HL-60/S4 (cell line): ENCODE measurements around the gene CD300C.
"Not testable (repeated sequence)": the region's sequence is repeated elsewhere in the genome, so short reads cannot be mapped to it uniquely, and the experiment has no call there.

Source experiments
- in situ Hi-C: fragments of 300-500 bp; cut with MboI; formaldehyde crosslinking; loops from 2 replicates; pipeline ENCODE4 v1.14.3; 2022; ENCODE audit warnings: low sequenced_read_pairs

Gene CD300C

DNA sequence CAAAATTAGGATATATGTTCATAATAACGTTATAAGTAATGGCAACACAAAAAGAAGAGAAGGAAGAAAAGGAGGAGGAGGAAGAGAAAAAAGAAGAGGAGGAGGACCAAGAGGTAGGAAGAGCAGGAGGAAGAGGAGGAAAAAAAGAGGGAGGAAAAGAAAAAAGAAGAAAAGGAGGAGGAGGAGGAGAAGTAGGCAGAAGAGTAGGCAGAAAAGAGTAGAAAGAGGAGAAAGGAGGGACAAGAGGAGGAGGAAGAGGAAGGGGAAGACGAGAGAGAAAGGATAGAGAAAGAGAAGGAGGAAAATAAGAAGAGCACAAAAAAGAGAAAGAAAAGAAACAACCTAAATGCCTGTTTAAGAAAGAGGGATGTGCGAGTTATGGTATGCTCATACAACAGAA lies 9.0 kb downstream of the CD300C start:
- in situ Hi-C loops, result no loop called here

DNA sequence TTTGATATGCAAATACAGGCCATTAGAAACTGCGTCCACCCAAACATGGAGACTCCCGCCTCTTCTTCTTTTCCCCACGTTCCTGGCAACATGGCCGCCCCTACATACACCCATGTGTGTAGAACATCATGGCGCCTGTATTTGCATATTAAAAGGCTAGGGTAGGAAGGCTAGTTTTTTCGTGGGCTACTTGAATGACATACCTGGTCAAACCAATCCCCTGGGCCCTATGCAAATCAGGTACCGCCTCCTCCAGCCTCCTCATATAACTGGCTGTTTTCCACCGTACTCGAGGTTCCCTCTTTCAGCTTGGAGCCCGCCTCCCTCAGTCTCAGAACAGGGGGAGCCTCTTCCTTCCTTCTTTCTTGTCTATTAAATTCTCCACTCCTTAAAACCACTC lies 13.8 kb downstream of the CD300C start:
- in situ Hi-C loops, result no loop called here

DNA sequence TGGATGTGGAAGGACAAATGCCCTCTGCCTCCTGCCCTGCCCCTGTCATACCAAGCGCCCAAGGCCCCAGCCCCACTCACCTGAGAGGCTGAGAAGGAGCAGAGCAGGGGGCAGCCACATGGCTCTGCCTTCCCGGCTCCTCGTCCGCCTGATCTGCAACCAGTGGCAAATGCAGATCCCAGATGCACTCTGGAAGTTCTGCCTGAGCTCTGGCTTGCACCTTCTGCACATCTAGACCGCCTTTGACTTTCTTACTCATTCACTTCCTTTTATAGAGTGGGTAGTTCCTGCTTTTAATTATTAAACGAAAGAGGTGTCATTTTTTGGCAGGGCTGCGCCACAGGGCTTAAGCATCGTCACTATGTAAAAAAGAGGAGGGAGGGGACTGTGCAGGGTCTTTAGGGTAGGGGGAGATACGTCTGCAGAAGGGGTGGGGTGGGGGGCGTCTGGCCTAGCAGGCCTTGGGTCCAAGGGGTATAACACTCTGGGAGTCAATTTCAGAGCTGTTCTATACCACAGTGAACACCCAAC lies 14.6 kb downstream of the CD300C start, which contains the start of gene CD300LB:
TSS of gene CD300LB (minus strand) at position 245 of the 531 bp plus-strand sequence. CDS start at position 120, 125 bp downstream.
- in situ Hi-C loops, result no loop called here

- in situ Hi-C loops, result no loop called here
These were observed 15.1 kb downstream of the CD300C start for GRCh38 chr17:74530831-74531150.

GRCh38 chr17:74529243-74529642 lies 16.7 kb downstream of the CD300C start:
- in situ Hi-C loops, result no loop called here

- in situ Hi-C loops, result no loop called here
These were observed 17.3 kb downstream of the CD300C start for GRCh38 chr17:74528491-74529199.

GRCh38 chr17:74527756-74528155 lies 18.2 kb downstream of the CD300C start:
- in situ Hi-C loops, result no loop called here

- in situ Hi-C loops, result no loop called here
These were observed 18.8 kb downstream of the CD300C start for GRCh38 chr17:74527081-74527480.

DNA sequence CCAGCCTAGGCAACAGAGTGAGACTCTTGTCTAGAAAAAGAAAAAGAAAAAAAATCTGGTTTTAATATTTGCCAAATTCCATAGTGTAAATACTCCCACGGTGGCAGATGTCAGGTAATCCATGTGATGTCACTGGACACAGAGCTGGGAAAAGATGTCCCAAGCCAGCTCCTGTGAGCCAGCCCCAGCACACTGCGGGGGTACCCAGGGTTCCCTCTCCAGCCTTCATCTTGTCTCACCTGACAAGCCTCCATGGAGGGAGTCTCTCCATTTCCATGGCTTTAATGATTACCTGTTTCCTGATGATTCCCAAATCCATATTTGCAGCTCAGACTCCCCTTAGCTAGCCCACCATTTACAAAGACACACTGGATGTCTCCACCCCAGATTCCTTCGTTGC lies 19.2 kb downstream of the CD300C start:
- in situ Hi-C loops, result no loop called here

- in situ Hi-C loops, result no loop called here
These were observed 20.1 kb downstream of the CD300C start for GRCh38 chr17:74525781-74526288.

DNA sequence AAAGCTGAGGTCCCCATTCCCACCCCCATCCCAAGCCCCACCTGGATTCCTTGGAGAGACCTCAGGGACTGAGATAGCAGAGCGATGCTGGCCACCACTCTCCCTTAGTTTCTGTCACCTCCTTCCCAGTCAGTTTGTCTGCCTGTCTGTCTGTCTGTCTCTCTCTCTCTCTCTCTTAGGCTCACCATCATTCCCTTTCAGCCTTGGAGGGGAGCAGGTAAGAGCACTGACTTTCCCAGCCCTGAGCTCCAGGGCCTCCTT lies 20.5 kb downstream of the CD300C start:
- in situ Hi-C loops, result no loop called here

- in situ Hi-C loops, result no loop called here
These were observed 21.1 kb downstream of the CD300C start for GRCh38 chr17:74524653-74525464.

GRCh38 chr17:74523308-74523707 lies 22.6 kb downstream of the CD300C start:
- in situ Hi-C loops, result no loop called here

DNA sequence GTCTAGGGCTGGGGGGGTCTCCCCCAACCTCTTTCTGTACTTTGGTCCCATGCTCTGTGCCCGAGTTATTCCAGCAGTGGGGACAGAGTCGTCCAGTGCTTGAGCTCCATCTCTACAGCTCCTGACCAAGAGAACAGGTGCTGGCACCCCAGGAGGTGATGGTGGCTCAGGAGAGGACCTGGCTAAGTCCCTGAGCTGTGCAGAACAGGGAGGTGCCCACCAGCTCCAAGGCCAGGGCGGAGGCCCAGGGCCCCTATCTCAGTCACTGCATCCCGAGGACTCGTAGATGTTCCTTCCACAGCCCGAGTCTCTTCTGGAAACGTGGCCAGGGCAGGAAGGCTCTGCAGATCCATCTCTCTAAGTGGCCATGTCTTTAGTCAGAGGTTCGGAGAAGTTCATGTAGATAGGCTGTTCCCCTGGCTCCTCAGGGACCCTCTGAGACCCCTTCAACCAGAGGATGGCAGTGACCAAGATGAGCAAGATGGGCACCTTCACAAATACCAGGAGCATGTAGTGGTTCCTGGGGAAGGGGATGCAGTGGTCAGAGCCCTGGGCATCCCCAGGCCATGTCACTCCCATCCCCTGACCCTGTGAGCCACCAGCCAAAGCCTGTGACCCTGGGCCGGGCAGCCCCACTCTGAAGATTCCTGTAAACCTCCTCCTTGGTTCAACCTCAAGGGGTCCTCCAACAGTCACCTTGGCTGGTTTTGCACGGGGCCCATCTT lies 23.4 kb downstream of the CD300C start:
- in situ Hi-C loops, result no loop called here

DNA sequence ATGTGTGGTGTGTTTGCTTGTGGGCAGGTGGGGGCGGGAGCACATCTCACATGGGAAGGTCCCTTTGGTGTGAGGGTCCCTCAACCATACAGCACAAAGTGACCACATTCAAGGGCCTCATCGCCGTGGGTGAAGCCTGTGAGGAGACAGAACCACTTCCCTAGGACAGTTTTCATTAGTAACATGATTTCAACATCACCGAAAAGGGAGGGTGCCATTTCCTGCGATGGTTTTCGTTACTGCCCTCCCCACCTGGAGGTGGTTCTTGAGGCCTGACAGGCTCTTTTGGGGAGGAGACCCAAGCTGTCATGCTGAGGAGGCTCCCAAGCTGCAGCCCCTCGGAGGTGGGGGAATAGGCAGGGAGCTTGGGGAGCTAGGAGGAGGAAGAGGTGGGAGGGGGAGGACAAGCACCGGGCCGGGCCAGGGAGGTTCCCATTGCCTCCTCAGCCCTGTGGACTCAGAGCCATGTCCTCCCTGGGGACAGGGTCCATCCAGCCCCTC lies 24.2 kb downstream of the CD300C start:
- in situ Hi-C loops, result no loop called here

GRCh38 chr17:74520790-74521480 lies 25.0 kb downstream of the CD300C start:
- in situ Hi-C loops, result no loop called here

GRCh38 chr17:74520016-74520434 lies 25.9 kb downstream of the CD300C start:
- in situ Hi-C loops, result no loop called here

DNA sequence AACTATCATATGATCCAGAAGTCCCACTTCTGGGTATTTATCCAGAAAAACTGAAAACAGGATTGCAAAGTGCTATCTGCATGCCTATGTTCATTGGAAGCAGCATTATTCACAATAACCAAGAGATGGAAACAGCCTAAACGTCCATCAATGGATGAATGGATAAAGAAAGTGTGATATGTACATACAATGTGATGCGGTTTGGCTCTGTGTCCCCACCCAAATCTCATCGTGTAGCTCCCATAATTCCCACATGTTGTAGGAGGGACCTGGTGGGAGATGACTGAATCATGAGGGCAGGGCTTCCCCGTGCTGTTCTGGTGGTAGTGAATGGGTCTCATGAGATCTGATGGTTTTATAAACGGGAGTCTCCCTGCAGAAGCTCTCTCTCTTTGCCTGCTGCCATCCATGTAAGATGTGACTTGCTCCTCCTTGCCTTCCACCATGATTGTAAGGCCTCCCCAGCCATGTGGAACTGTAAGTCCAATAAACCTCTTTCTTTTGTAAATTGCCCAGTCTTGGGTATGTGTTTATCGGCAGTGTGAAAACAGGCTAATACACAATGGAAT lies 27.4 kb downstream of the CD300C start:
- in situ Hi-C loops, result not testable (repeated sequence)

GRCh38 chr17:74516561-74517328 lies 29.2 kb downstream of the CD300C start:
- in situ Hi-C loops, result no loop called here

DNA sequence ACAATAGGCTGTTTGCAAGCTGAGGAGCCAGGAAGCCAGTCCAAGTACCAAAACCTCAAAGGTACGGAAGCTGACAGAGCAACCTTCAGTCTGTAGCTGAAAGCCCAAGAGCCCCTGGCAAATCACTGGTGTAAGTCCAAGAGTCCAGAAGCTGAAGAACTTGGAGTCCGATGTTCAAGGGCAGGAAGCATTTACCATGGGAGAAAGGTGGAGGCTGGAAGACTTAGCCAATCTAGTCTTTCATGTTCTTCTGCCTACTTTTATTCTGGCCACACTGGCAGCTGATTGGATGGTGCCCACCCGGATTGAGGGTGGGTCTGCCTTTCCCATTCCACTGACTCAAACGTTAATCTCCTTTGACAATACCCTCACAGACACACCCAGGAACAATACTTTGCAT lies 30.0 kb downstream of the CD300C start:
- in situ Hi-C loops, result no loop called here
